OCI-LY3 (cell line): ENCODE measurements around the gene KIAA0319L.

Source experiments
- H2AFZ ChIP-seq: fragments of 200-600, 300-600 bp; shearing (Covaris generic); 2 replicates; pipeline ENCODE4 v1.6.0; 2014; ENCODE audit warnings: antibody characterized with exemption, low read depth, low read length
- H3K27ac ChIP-seq: fragments of 200-600, 300-600 bp; sonication (generic); 2 replicates; pipeline ENCODE4 v1.5.1; 2014; ENCODE audit warnings: mild to moderate bottlenecking, low read length, moderate library complexity, mixed read lengths
- H3K27me3 ChIP-seq: fragments of 200-600, 300-600 bp; sonication (generic); 2 replicates; pipeline ENCODE4 v1.6.1; 2014; ENCODE audit warnings: low read depth, low read length, mixed read lengths
- H3K36me3 ChIP-seq: fragments of 200-600, 300-600 bp; sonication (generic); replicated peaks from 2 replicates; pipeline ENCODE3; 2014; ENCODE audit warnings: low read depth, low read length, mixed read lengths
- H3K4me1 ChIP-seq: fragments of 300-600, 200-600 bp; sonication (generic); 2 replicates; pipeline ENCODE4 v1.6.1; 2014; ENCODE audit warnings: low read length, mixed read lengths
- H3K4me2 ChIP-seq: fragments of 200-600, 300-600 bp; sonication (generic); 2 replicates; pipeline ENCODE4 v1.6.1; 2014; ENCODE audit warnings: low read length, mixed read lengths
- H3K4me3 ChIP-seq: fragments of 300-600, 200-600 bp; sonication (generic); 2 replicates; pipeline ENCODE4 v1.5.1; 2014; ENCODE audit warnings: antibody characterized with exemption, mild to moderate bottlenecking, low read length, moderate library complexity
- H3K79me2 ChIP-seq: fragments of 300-600, 200-600 bp; shearing (Covaris generic); 2 replicates; pipeline ENCODE4 v1.6.1; 2014; ENCODE audit warnings: mild to moderate bottlenecking, low read length, mixed read lengths
- H3K9ac ChIP-seq: fragments of 300-600, 200-600 bp; shearing (Covaris generic); 2 replicates; pipeline ENCODE4 v1.6.0; 2014; ENCODE audit warnings: mild to moderate bottlenecking, low read length, moderate library complexity
- H3K9me3 ChIP-seq: fragments of 200-600, 300-600 bp; shearing (Covaris generic); 2 replicates; pipeline ENCODE4 v1.6.1; 2014; ENCODE audit warnings: low read length, mixed read lengths; ENCODE audit not compliant: insufficient read depth
- H4K20me1 ChIP-seq: fragments of 200-600, 300-600 bp; sonication (generic); 2 replicates; pipeline ENCODE4 v1.6.1; 2016; ENCODE audit warnings: low read length, mixed read lengths; ENCODE audit not compliant: insufficient read depth
- CTCF ChIP-seq: fragments of 200-600, 300-600 bp; sonication (generic); IDR thresholded peaks from 2 replicates; pipeline ENCODE4 v1.5.1; 2014; ENCODE audit warnings: antibody characterized with exemption, low read length, low read depth
- EZH2phosphoT487 ChIP-seq: fragments of 200-600 bp; shearing (Covaris generic); IDR thresholded peaks from 2 replicates; pipeline ENCODE4 v1.6.1; 2018; ENCODE audit warnings: antibody characterized with exemption, mixed run types, low read depth

The KIAA0319L gene

DNA sequence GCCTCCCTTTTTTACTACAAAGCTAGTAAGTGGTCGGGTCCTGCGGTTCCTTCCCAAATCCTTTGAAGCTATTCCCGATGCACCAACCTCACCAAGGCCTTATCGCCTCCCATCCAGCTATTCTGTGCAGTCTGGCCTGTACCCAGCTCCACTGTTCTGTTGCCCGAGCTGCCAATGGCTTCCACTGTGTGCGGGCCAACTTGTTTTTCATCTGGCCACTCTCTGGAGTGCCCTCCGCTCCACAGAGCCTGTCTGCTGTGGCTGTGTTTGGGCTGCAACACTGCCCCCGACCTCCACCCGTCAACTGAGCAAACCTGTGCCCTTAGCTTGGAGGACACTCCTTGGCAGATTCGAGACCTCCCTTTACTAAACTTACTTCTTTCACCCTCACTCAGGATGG lies 125.0 kb downstream of the KIAA0319L start:
- no peaks in the 10 kb centered on the region for H3K27me3 ChIP-seq
- H2AFZ ChIP-seq, result no peak overlapping the region
- no peaks in the 10 kb centered on the region for H3K79me2 ChIP-seq
- no peak overlapping the region for H3K4me3 ChIP-seq
- TF ChIP-seq CTCF, result no peak
- TF ChIP-seq EZH2phosphoT487, result no peak
- no peak overlapping the region for H3K4me2 ChIP-seq
- no peak overlapping the region for H3K27ac ChIP-seq
- H3K9ac ChIP-seq, result no peak overlapping the region
- H3K9me3 ChIP-seq, result no peaks in the 10 kb centered on the region
- peaks cover 5% of the 10 kb centered on the region for H3K36me3 ChIP-seq
- no peaks in the 10 kb centered on the region for H4K20me1 ChIP-seq
- peaks cover 5% of the 10 kb centered on the region for H3K4me1 ChIP-seq

GRCh38 chr1:35431173-35431599 lies 126.0 kb downstream of the KIAA0319L start:
- peaks cover 5% of the 10 kb centered on the region for H3K4me1 ChIP-seq
- no peaks in the 10 kb centered on the region for H3K9me3 ChIP-seq
- no peak overlapping the region for H3K4me2 ChIP-seq
- TF ChIP-seq EZH2phosphoT487 (no peak), CTCF (no peak)
- H3K9ac ChIP-seq, result no peak overlapping the region
- H3K27ac ChIP-seq, result no peak overlapping the region
- H3K4me3 ChIP-seq, result no peak overlapping the region
- H2AFZ ChIP-seq, result no peak overlapping the region
- H3K79me2 ChIP-seq, result no peaks in the 10 kb centered on the region
- peaks cover 5% of the 10 kb centered on the region for H3K36me3 ChIP-seq
- no peaks in the 10 kb centered on the region for H4K20me1 ChIP-seq
- H3K27me3 ChIP-seq, result no peaks in the 10 kb centered on the region

- Histone ChIP-seq H3K4me3 (no peak overlapping the region), H2AFZ (no peak overlapping the region), H3K4me1 (peaks cover 9% of the 10 kb centered on the region), H3K79me2 (no peaks in the 10 kb centered on the region), H3K9me3 (no peaks in the 10 kb centered on the region), H3K4me2 (no peak overlapping the region), H4K20me1 (no peaks in the 10 kb centered on the region), H3K27ac (no peak overlapping the region), H3K27me3 (no peaks in the 10 kb centered on the region), H3K9ac (no peak overlapping the region), H3K36me3 (peaks cover 5% of the 10 kb centered on the region)
- no peak for TF ChIP-seq EZH2phosphoT487
- no peak for TF ChIP-seq CTCF
These were observed 126.4 kb downstream of the KIAA0319L start for GRCh38 chr1:35430762-35431161.

DNA sequence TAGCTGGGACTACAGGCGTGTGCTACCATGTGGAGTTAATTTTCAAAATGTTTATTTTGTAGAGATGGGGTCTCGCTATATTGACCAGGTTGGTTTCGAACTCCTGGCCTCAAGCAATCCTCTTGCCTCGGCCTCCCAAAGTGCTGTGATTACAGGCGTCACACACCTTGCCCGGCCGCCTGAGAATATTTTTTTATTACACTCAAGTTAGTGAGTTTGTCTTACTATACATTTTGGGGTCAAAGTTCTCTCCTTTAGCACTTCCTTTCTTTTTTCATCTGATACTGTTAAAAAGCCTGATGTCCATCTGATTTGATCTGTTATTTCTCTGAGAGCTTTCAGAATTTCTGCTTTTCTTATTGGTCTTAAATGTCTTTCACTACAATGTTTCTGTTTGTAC lies 128.8 kb downstream of the KIAA0319L start:
- Histone ChIP-seq H3K79me2 (no peaks in the 10 kb centered on the region), H3K4me1 (peaks cover 11% of the 10 kb centered on the region), H3K4me3 (no peak overlapping the region), H4K20me1 (no peaks in the 10 kb centered on the region), H3K36me3 (peaks cover 2% of the 10 kb centered on the region), H3K9me3 (no peaks in the 10 kb centered on the region), H3K27ac (no peak overlapping the region), H3K27me3 (no peaks in the 10 kb centered on the region), H3K4me2 (no peak overlapping the region), H2AFZ (no peak overlapping the region), H3K9ac (no peak overlapping the region)
- TF ChIP-seq CTCF (no peak), EZH2phosphoT487 (no peak)
